Globus pallidus (tissue), 1 donor: ENCODE data around the gene CLSTN2.

Experiments
- DNase-seq: peaks from one replicate; pipeline ENCODE4 v3.0.0-alpha.2; 2015; ENCODE audit warnings: low spot score

The CLSTN2 gene

DNA sequence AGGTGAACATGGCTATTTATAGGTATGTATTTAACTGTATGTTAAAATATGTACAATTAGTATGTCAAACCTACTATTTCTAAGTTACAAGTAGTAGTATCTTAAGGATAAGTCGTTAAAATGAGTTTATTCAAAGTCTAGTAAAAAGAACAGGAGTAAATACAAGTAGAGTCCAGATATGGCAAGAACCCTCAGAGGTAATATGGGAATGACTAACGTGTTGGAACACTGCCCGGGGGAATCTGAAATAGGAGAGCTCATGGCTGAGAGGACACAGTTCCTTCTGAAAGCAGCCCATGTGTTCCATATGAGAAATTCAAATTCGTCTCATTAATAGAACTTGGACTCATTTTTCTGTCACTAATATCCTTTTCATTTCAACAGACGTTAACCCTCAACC, 158.8 kb downstream of the CLSTN2 start:
- DNase-seq, result no peak

- DNase-seq, result no peak
These were observed 159.5 kb downstream of the CLSTN2 start for GRCh38 chr3:140094487-140094886.

- DNase-seq, result peak; percentile 36
These were observed 161.1 kb downstream of the CLSTN2 start for GRCh38 chr3:140096037-140096436.

GRCh38 chr3:140097874-140098635, 163.1 kb downstream of the CLSTN2 start:
- no peak for DNase-seq

- no peak for DNase-seq
These were observed 165.5 kb downstream of the CLSTN2 start for GRCh38 chr3:140100479-140100878.

- no peak for DNase-seq
These were observed 168.2 kb downstream of the CLSTN2 start for GRCh38 chr3:140103166-140103565.

- no peak for DNase-seq
These were observed 169.1 kb downstream of the CLSTN2 start for GRCh38 chr3:140103986-140104645.

- DNase-seq, result peak; percentile 30
These were observed 179.2 kb downstream of the CLSTN2 start for GRCh38 chr3:140113996-140114788.

DNA sequence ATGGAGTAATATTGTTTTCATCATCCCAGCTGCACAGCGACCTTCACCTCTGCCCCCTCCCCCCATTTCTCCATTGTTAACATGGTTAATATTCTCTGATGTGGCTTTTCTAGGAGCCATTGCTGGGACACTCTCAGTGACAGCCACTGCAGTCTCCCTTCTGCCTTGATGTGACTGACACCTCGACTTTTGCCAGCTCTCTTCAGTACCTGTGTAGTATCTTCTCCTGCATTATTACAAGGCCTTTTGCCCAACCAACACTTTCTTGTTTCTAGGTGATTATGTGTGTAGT, 179.8 kb downstream of the CLSTN2 start:
- no peak for DNase-seq

DNA sequence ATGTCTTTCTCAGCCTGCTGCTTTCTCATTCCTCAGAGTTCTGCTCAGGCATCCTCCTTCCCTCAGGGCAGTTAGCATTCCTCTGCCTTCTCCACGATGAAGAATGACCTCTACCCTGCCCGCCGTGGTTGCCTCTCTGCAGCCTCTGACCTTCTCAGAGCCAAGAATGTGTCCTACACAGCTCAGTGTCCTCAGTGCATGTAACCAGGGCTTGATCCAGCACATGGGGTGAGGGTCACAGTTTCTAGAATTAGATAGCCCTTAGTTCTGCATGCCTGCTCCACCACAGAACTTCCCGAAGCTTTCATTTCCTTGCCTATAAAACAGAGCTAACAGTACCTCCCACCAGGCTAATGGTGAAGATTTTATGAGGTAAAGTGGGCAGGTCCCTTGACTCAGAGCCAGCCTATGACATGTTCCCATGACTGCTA, 182.1 kb downstream of the CLSTN2 start:
- no peak for DNase-seq

- no peak for DNase-seq
These were observed 187.2 kb downstream of the CLSTN2 start for GRCh38 chr3:140122183-140122582.

DNA sequence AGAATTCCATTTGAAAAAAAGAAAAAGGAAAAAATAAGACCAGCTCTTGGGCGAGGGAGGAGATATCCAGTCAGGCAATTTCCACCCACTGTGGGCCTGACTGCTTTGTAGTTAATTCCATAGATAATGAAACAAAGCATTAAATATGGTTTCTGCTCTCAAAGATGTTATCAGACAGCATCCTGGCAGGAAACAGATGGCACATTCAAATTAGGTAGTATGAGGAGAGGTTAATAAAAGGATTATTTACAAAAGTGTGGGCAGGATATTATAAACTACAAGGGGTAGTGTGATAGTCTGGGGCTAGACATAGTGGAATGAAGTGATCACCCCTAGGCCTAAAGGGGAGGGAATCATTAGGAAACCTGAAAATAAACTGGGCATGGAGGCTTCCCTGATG, 193.2 kb downstream of the CLSTN2 start:
- no peak for DNase-seq

GRCh38 chr3:140128631-140129030, 193.6 kb downstream of the CLSTN2 start:
- peak; percentile 29 for DNase-seq

- DNase-seq, result no peak
These were observed 194.8 kb downstream of the CLSTN2 start for GRCh38 chr3:140129768-140130284.

DNA sequence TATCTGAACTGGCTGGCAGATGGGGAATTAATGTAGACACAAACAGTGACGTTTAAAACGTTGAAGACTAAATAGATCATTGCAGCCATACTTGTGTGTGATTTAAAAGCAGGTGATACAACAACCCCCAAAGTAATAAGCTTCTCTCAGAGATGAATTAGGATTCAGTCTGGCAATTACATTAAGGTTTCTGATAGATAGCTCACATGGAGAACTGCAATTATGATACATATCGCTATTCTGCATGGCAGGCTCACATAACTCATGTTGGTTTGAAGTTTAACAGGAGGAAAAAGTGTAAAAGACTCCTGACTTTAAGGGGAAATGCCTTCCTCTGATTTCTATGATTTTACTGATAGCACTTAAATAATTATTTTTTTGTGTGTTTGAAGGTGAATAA, 196.9 kb downstream of the CLSTN2 start:
- DNase-seq, result no peak

GRCh38 chr3:140134231-140134965, 199.4 kb downstream of the CLSTN2 start:
- no peak for DNase-seq

DNA sequence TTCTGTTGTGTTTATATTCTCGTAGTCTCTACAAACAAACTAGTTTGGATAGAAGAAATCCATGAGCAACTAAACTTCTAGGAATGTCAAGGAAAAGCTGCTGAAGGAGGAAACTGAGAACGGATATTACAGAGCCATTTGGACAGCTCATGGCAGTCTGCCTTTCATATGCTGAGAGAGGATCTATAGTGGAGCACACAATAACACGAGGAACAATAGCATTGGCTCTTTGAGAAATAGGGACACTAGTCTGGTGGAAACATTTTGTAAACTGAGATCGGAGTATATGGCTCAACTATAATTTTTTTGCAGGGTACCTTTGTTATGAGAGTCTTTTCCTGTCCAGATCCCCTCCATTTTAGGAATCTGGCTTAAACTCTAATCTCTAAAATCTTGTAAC, 200.5 kb downstream of the CLSTN2 start:
- DNase-seq, result no peak

- DNase-seq, result peak; percentile 51
These were observed 208.5 kb downstream of the CLSTN2 start for GRCh38 chr3:140143367-140144069.

DNA sequence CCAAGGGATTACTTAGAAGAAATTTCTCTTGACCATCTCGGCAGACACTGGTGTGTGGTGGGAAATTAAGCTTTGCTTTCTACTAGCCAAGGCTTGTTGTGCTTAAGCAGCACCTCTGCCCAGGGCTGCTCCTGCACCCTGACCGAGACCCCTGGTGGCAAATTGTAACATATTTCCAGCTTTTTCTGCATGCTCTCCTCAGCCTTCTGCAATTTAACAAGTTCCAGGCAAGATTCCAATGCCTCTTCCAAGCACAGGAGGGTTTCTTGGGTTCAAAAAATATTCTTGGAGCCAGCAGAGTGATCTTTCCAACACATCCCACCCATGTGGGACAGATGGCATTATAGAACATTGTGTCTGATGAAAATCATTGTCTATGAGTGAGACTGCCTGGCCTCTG, 210.5 kb downstream of the CLSTN2 start:
- no peak for DNase-seq

DNA sequence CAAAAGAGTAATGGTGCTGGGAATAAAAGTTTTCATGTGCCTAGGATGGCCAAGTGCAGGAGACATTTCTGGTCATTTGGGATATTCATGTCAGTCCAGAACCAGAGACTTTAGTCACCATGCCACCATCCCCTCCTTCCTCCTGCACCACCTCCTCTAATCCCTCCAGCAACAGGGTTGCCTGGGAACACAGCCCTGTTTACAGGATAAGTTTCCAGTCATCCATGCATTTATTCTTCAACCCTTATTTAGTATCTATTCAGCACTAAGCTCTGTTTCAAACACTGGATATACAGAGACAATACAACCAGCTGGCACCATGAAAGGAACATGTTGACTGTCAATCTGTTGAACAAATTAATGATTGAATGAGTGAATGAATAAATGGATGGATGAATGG, 211.7 kb downstream of the CLSTN2 start:
- DNase-seq, result no peak

GRCh38 chr3:140147965-140148490, 213.0 kb downstream of the CLSTN2 start:
- no peak for DNase-seq
